Inferior parietal cortex (tissue), 1 donor: ENCODE measurements around the gene POC1A.
A peak's percentile ranks its signal among the peaks of the same experiment; 100 is the strongest.
"Not testable (repeated sequence)": the region's sequence is repeated elsewhere in the genome, so short reads cannot be mapped to it uniquely, and the experiment has no call there.

ENCODE experiments used
- DNase-seq: peaks from one replicate; pipeline ENCODE4 v3.0.0-alpha.2; 2016; ENCODE audit errors: extremely low spot score

Gene POC1A

DNA sequence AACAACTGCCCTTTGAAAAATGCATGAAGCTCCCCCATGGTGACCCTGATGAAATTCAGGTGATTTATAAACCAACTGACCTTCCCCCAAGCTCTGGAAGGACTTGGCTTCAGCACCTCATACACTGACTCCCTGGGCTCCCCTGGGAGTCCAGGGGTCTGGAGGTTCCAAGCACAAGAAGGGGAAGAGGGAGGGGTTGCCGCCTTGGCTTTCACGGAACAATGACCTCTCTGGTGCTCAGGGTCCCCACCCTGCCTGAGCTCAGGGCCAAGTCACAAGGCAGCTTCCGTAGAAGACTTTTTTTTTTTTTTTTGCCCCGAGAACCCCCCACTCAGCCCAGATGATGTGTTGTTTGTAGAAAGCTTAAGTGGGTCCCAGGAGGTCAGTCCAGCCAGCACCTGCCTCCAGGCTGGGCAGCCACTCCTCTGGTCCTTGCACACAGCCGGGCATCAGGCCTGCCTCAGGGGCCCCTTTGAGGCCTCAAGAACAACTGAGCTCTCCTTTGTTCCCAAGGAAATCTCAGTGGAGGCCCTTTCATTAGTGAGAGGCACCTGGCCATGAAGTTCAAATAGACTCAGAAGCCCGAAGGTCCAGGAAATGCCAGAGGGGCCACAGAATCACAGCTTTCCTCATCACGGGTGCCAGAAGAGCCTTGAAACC is 29.7 kb upstream of the POC1A start:
- no peak for DNase-seq

- no peak for DNase-seq
Measured at GRCh38 chr3:52182691-52183090, 28.5 kb upstream of the POC1A start.

DNA sequence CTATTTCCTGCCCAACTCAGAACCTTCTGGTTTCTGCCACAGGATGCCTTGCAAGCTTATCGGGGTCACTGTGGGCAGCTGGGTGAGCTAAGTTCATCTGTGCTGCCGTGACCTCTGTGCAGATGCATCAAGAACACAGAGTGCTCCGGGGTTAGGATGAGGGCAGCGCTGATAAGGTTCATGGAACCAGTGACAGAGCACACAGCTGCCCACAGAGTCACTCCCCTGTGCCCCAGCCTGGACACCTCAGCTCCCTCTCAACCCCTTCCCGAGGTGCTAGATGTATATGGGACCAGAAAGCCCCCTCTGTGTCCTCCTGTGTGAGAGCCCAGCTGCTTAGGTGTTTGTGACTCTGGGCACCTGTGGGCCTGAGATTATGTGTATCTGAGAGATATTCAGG is 28.0 kb upstream of the POC1A start:
- no peak for DNase-seq

DNA sequence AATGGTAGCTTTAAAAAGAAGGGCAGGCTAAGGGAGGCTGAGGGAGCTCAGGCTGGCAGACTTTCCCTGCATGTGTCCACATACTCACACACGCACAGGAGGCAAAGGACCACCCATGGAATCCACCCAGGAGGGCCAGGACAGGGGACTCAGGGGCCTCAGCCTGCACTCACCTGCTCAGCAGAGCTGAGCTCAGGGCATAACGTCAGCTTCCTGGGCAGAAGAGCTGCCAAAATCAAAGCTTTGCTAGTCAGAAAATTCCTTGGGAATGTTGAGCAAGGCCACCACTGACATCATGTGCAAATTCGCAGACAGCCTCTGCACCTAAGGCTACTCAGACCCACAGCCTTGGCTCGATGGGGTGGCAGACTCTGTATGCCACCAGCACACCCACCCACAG is 27.3 kb upstream of the POC1A start:
- DNase-seq, result no peak

- no peak for DNase-seq
Measured at GRCh38 chr3:52178537-52178936, 24.3 kb upstream of the POC1A start.

GRCh38 chr3:52178126-52178525 is 23.9 kb upstream of the POC1A start:
- DNase-seq, result not testable (repeated sequence)

GRCh38 chr3:52177701-52178042 is 23.4 kb upstream of the POC1A start:
- no peak for DNase-seq

DNA sequence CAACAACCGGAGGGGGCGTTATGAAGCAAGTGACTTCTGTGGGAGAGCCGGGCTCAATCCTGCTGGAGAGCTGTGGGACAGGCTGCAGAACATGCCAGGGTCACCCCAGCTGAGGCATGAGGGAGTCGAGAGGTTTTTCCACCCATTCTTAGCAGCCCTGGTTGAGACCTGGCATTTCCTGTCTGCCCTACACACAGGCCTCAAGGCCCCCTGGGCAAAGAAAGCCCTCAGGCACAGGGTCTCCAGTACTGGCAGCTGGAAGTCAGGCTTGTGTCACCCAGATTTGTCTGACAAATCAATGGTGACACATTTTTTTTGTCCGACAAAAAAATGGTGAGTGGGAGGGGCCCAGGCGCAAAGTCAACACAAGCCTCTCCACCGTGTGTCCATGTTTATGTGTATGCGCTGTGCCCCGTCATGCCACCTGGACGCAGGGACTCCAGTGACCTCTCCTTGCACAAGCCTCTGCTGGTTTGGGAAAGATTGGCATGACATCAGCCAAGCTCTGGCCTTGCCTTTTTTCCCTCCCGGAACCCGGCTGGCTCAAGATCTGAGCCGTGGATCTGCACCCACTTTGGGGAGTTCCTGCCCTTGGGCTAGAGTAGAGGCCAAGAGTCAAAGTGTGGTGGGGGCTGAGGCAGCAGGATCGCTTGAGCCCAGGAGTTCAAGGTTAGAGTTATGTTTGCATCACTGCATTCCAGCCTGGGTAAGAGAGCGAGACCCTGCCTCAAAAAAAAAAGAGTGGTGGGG is 22.9 kb upstream of the POC1A start:
- DNase-seq, result no peak

DNA sequence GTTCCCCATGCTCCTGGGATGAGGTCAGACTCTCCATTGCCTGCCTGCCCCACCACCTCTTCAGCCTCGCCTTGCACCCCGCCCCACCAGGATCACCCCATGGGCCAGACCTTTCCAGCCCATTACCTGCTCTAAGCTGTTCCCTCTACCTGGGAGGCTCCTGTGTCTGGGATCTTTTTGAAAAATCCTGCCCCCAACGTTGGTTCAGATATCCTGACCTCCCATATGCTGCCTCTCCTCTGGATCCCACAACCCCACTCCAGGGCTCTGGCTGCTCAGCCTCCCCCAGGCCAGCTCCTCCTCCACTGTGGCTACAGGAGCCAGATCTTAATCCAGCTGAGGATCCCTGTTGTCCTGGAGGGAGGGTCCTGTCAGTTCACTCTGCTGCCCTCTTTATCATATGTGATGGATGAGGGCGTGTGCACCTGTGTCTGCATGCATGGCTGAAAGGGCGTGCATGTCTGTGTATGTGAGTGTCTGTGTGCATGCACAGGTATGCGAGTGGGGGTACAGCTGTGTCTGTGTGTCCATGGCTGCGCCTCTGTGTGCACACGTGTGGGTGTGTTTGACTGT is 22.0 kb upstream of the POC1A start:
- no peak for DNase-seq

GRCh38 chr3:52175416-52176179 is 21.4 kb upstream of the POC1A start:
- DNase-seq, result no peak

DNA sequence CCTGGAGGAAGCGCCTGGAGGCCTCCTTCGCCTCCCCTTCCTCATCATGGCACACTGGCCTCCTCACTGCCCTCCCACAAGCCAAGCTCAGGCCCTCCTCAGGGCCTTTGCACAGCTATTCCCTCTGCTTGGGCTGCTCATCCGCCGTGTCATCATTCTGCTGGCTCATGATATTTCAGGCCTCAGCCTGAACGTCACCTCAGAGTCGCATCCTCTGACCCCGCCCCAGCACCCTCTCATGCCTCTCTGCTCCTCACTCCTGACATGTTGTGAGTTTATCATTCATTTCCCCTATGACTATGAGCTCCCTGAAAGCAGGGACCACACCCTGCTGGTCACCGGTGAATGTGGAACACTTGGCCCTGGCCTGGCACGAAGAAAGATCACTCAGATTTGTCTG is 20.7 kb upstream of the POC1A start:
- DNase-seq, result no peak

- no peak for DNase-seq
Measured at GRCh38 chr3:52173101-52173500, 18.9 kb upstream of the POC1A start.

- DNase-seq, result peak; percentile 24
Measured at GRCh38 chr3:52172262-52172757, 18.1 kb upstream of the POC1A start.

- DNase-seq, result no peak
Measured at GRCh38 chr3:52171514-52172261, 17.5 kb upstream of the POC1A start.

- not testable (repeated sequence) for DNase-seq
Measured at GRCh38 chr3:52170217-52170616, 16.0 kb upstream of the POC1A start.

DNA sequence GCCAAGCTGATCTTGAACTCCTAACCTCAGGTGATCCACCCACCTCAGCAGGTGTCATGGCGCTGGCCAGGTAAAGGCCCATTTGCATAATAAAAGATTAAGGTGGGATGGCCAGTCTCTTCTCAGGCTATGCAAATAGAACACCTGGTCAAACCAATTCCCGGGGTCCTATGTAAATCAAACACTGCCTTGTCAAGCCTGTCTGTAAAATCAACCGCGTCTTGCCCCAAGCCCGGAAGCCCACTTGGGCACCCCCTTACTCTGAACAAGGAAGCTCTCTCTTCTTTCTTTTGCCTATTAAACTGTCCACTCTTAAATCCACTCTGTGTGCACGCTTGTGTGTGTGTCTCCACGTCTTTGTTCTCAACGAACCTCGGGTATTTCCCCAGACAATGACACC is 13.0 kb upstream of the POC1A start:
- DNase-seq, result no peak

DNA sequence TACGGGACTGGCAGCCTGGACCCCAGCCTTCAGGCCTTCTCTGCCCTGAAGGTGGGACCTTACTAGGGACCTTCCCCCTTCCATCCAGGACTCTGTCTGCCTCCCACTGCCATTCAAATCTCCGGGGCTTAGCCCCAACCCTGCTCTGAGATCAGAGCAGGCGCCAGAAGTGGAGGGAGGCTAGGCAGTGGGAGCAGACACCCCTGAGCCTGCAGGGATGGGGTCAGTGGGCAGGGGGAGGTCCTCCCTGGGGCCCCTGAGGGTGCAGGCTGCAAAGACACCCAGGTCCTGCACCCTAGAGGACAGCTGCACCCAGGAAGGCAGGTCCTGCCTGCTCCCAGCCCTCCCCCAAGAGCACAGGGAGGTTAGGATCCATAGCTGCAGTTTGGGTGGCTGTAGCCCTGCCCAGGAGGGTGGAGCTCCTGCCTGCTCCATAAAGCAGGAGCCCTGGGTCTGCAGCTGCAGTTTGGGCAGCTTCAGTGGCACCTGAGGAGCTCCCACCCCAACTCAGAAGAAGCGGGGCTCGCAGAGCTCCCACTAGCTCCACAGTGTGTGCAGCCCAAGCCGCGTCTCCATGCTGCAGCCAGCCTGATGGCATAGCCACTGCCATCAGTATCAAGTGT is 8.1 kb upstream of the POC1A start:
- DNase-seq, result no peak

- DNase-seq, result no peak
Measured at GRCh38 chr3:52159503-52159902, 5.3 kb upstream of the POC1A start.

GRCh38 chr3:52155912-52156311 is 1.7 kb upstream of the POC1A start:
- no peak for DNase-seq

GRCh38 chr3:52153389-52154096 is 680 bp downstream of the POC1A start:
- no peak for DNase-seq

DNA sequence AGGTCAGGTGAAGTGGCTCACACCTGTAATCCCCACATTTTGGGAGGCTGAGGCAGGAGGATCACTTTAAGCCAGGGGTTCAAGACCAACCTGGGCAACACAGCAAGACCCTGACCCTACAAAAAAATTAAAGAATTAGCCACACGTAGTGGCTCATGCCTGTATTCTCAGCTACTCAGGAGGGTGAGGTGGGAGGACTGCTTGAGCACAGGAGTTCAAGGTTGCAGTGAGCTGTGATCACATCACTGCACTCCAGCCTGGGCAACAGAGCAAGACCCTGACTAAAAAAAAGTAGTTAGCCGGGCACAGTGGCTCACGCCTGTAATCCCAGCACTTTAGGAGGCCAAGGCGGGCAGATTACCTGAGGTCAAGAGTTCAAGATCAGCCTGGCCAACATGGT is 2.2 kb downstream of the POC1A start:
- DNase-seq, result not testable (repeated sequence)
